SIG-M5 (cell line): Measurements from ENCODE around the gene ANP32E.
A peak's percentile ranks its signal among the peaks of the same experiment; 100 is the strongest.
"Not testable (repeated sequence)": the region's sequence is repeated elsewhere in the genome, so short reads cannot be mapped to it uniquely, and the experiment has no call there.

Experiments
- DNase-seq: peaks from one replicate; lab custom pipeline; 2025; lab: John Stamatoyannopoulos, UW

Gene ANP32E

GRCh38 chr1:150256554-150257341, 20.8 kb upstream of the ANP32E start:
- DNase-seq, result no peak

- no peak for DNase-seq
Measured at GRCh38 chr1:150256198-150256553, 20.3 kb upstream of the ANP32E start.

GRCh38 chr1:150249936-150250335, 14.0 kb upstream of the ANP32E start:
- no peak for DNase-seq

GRCh38 chr1:150243003-150243402, 7.1 kb upstream of the ANP32E start:
- DNase-seq, result no peak

GRCh38 chr1:150237746-150238145, 1.8 kb upstream of the ANP32E start:
- DNase-seq, result no peak

- not testable (repeated sequence) for DNase-seq
Measured at GRCh38 chr1:150237176-150237575, 1.3 kb upstream of the ANP32E start.

GRCh38 chr1:150236614-150237100, 745 bp upstream of the ANP32E start:
- DNase-seq, result no peak

- DNase-seq, result no peak
Measured at GRCh38 chr1:150235294-150235851, 539 bp downstream of the ANP32E start.

GRCh38 chr1:150234566-150235293, 1.2 kb downstream of the ANP32E start:
- peak; percentile 75 for DNase-seq

- DNase-seq, result no peak
Measured at GRCh38 chr1:150234309-150234565, 1.7 kb downstream of the ANP32E start.

GRCh38 chr1:150233359-150234308, 2.3 kb downstream of the ANP32E start:
- DNase-seq, result no peak

GRCh38 chr1:150232921-150233320, 3.0 kb downstream of the ANP32E start:
- DNase-seq, result not testable (repeated sequence)

- not testable (repeated sequence) for DNase-seq
Measured at GRCh38 chr1:150228246-150228645, 7.7 kb downstream of the ANP32E start.

GRCh38 chr1:150227228-150227627, 8.7 kb downstream of the ANP32E start:
- no peak for DNase-seq

- DNase-seq, result no peak
Measured at GRCh38 chr1:150226486-150226885, 9.4 kb downstream of the ANP32E start.

GRCh38 chr1:150225546-150225945, 10.4 kb downstream of the ANP32E start:
- DNase-seq, result no peak

- no peak for DNase-seq
Measured at GRCh38 chr1:150224983-150225382, 10.9 kb downstream of the ANP32E start.

GRCh38 chr1:150221552-150221951, 14.4 kb downstream of the ANP32E start:
- DNase-seq, result no peak

GRCh38 chr1:150215855-150216254, 20.1 kb downstream of the ANP32E start:
- DNase-seq, result not testable (repeated sequence)

- not testable (repeated sequence) for DNase-seq
Measured at GRCh38 chr1:150214099-150214756, 21.7 kb downstream of the ANP32E start.
